DND-41 (cell line): ENCODE data around the gene CD300C.

ENCODE experiments used
- ATAC-seq: fragments of 200-7000 bp; cut with Tn5 transposase; 3 replicates; pipeline ENCODE4 v1.9.1; 2021; ENCODE audit warnings: low read depth; ENCODE audit not compliant: insufficient read depth
- DNase-seq: peaks from one replicate; pipeline ENCODE4 v3.0.0-alpha.2; 2020
- H2AFZ ChIP-seq: 2 replicates; pipeline ENCODE4 v1.6.0; 2012; ENCODE audit warnings: low read depth, low read length
- H3K27ac ChIP-seq: 2 replicates; pipeline ENCODE4 v1.5.1; 2012; ENCODE audit warnings: low read length, inconsistent platforms
- H3K27me3 ChIP-seq: fragments of 200-600 bp; sonication (generic); 2 replicates; pipeline ENCODE4 v1.6.0; 2012; ENCODE audit warnings: low read length, mild to moderate bottlenecking, inconsistent platforms; ENCODE audit not compliant: insufficient read depth, poor library complexity
- H3K36me3 ChIP-seq: 2 replicates; pipeline ENCODE4 v1.5.1; 2012; ENCODE audit warnings: low read length, inconsistent platforms; ENCODE audit not compliant: insufficient read depth
- H3K4me1 ChIP-seq: 2 replicates; pipeline ENCODE4 v1.5.1; 2012; ENCODE audit warnings: mild to moderate bottlenecking, low read length; ENCODE audit not compliant: insufficient read depth
- H3K4me2 ChIP-seq: 2 replicates; pipeline ENCODE4 v1.6.0; 2012; ENCODE audit warnings: mild to moderate bottlenecking, moderate library complexity, low read length, inconsistent platforms; ENCODE audit not compliant: insufficient read depth
- H3K4me3 ChIP-seq, 2 experiments: fragments of 200-600 bp in 1 of 2; shearing (Covaris generic) in 1 of 2; 2 replicates each; pipeline ENCODE4 v1.5.1; 2012 to 2016; ENCODE audit warnings: inconsistent platforms in 2 of 2, low read length in 2 of 2, mild to moderate bottlenecking in 2 of 2, low read depth in 1 of 2, moderate library complexity in 1 of 2
- H3K79me2 ChIP-seq: 2 replicates; pipeline ENCODE4 v1.6.0; 2012; ENCODE audit warnings: low read length, inconsistent platforms; ENCODE audit not compliant: insufficient read depth
- H3K9ac ChIP-seq: 2 replicates; pipeline ENCODE4 v1.6.0; 2012; ENCODE audit warnings: low read depth, mild to moderate bottlenecking, inconsistent platforms, low read length, moderate library complexity
- H3K9me3 ChIP-seq: 2 replicates; pipeline ENCODE4 v1.5.1; 2012; ENCODE audit warnings: low read length, moderate library complexity, mild to moderate bottlenecking, inconsistent platforms; ENCODE audit not compliant: insufficient read depth, severe bottlenecking
- H4K20me1 ChIP-seq: 2 replicates; pipeline ENCODE4 v1.6.0; 2012; ENCODE audit warnings: low read length; ENCODE audit not compliant: insufficient read depth
- CTCF ChIP-seq: IDR thresholded peaks from 2 replicates; pipeline ENCODE4 v1.5.1; 2012; ENCODE audit warnings: borderline replicate concordance, low read length, moderate library complexity, mild to moderate bottlenecking; ENCODE audit not compliant: poor library complexity, severe bottlenecking; ENCODE audit errors: extremely low read depth
- EZH2 ChIP-seq: IDR thresholded peaks from 3 replicates; pipeline ENCODE4 v1.6.1; 2012; ENCODE audit warnings: borderline replicate concordance, low read depth, mild to moderate bottlenecking, moderate library complexity, low read length, inconsistent platforms; ENCODE audit not compliant: severe bottlenecking

Gene CD300C

GRCh38 chr17:74573169-74573568 is 27.3 kb upstream of the CD300C start:
- ATAC-seq = no peak
- TF ChIP-seq CTCF (no peak), EZH2 (no peak)
- H3K27ac ChIP-seq = no peak overlapping the region
- H3K36me3 ChIP-seq = no peaks in the 10 kb centered on the region
- no peak overlapping the region for H3K4me2 ChIP-seq
- H3K4me3 ChIP-seq = no peak overlapping the region
- no peak for DNase-seq
- H3K4me1 ChIP-seq = no peaks in the 10 kb centered on the region
- H3K9ac ChIP-seq = no peak overlapping the region
- no peaks in the 10 kb centered on the region for H3K9me3 ChIP-seq
- H2AFZ ChIP-seq = no peak overlapping the region
- no peaks in the 10 kb centered on the region for H4K20me1 ChIP-seq
- H3K79me2 ChIP-seq = no peaks in the 10 kb centered on the region
- H3K27me3 ChIP-seq = peaks cover 12% of the 10 kb centered on the region

GRCh38 chr17:74571621-74572270 is 25.8 kb upstream of the CD300C start:
- Histone ChIP-seq H3K9me3 (no peaks in the 10 kb centered on the region), H3K4me1 (no peaks in the 10 kb centered on the region), H4K20me1 (no peaks in the 10 kb centered on the region), H3K4me2 (no peak overlapping the region), H3K9ac (no peak overlapping the region), H2AFZ (no peak overlapping the region), H3K27ac (no peak overlapping the region), H3K79me2 (no peaks in the 10 kb centered on the region), H3K4me3 (no peak overlapping the region), H3K27me3 (peaks cover 16% of the 10 kb centered on the region), H3K36me3 (no peaks in the 10 kb centered on the region)
- no peak for ATAC-seq
- TF ChIP-seq CTCF (no peak), EZH2 (no peak)
- no peak for DNase-seq

GRCh38 chr17:74569020-74570003 is 23.4 kb upstream of the CD300C start:
- Histone ChIP-seq H4K20me1 (no peaks in the 10 kb centered on the region), H3K27me3 (peaks cover 16% of the 10 kb centered on the region), H3K4me1 (no peaks in the 10 kb centered on the region), H3K36me3 (no peaks in the 10 kb centered on the region), H3K4me2 (no peak overlapping the region), H3K4me3 (no peak overlapping the region), H3K9ac (no peak overlapping the region), H3K9me3 (no peaks in the 10 kb centered on the region), H3K27ac (no peak overlapping the region), H2AFZ (no peak overlapping the region), H3K79me2 (no peaks in the 10 kb centered on the region)
- no peak for TF ChIP-seq EZH2
- no peak for TF ChIP-seq CTCF
- DNase-seq = peak; percentile 13
- ATAC-seq = peak; percentile 44; the same call in 1 of the 3 replicates
